Keratinocyte (primary cell): ENCODE measurements around the gene NCLN. TPM values are rescaled to one million over a fixed set of nuclear protein-coding genes. Genes with fewer than 3 reads are reported as not detected.

ENCODE experiments used
- DNase-seq: peaks from one replicate; pipeline ENCODE4 v3.0.0-alpha.2; 2011; ENCODE audit warnings: low read depth, missing footprints, low spot score
- FAIRE-seq: peaks from 2 replicates; lab custom pipeline; 2011; peaks lifted over from hg19 to GRCh38; lab: Jason Lieb, UNC
- H2AFZ ChIP-seq: 2 replicates; pipeline ENCODE4 v1.6.0; 2012; ENCODE audit warnings: low read length, control low read depth, inconsistent platforms; ENCODE audit not compliant: control insufficient read depth
- H3K27ac ChIP-seq: 2 replicates; pipeline ENCODE4 v1.5.1; 2011; ENCODE audit warnings: low read length; ENCODE audit not compliant: control insufficient read depth, insufficient read depth
- H3K27me3 ChIP-seq: 3 replicates; pipeline ENCODE4 v1.6.0; 2011; ENCODE audit warnings: low read length; ENCODE audit not compliant: control insufficient read depth, insufficient read depth; ENCODE audit errors: extremely low read depth
- H3K36me3 ChIP-seq, 2 experiments: 2 replicates in 1 of 2; 3 replicates in 1 of 2; pipeline ENCODE4 v1.5.1; 2011; ENCODE audit warnings: low read length in 2 of 2, mild to moderate bottlenecking in 1 of 2; ENCODE audit not compliant: control insufficient read depth in 2 of 2, insufficient read depth in 2 of 2; ENCODE audit errors: extremely low read depth in 1 of 2
- H3K4me1 ChIP-seq: 3 replicates; pipeline ENCODE4 v1.5.1; 2011; ENCODE audit warnings: low read length; ENCODE audit not compliant: control insufficient read depth, insufficient read depth; ENCODE audit errors: extremely low read depth
- H3K4me2 ChIP-seq: 3 replicates; pipeline ENCODE4 v1.6.0; 2011; ENCODE audit warnings: low read depth, low read length; ENCODE audit not compliant: control insufficient read depth, insufficient read depth; ENCODE audit errors: extremely low read depth
- H3K4me3 ChIP-seq, 3 experiments: fragments of 200-600 bp in 1 of 3; sonication (generic) in 1 of 3; 2 replicates in 2 of 3; 3 replicates in 1 of 3; pipeline ENCODE4 v1.5.1; 2011 to 2016; ENCODE audit warnings: low read length in 3 of 3, mild to moderate bottlenecking in 3 of 3, control low read depth in 2 of 3, inconsistent platforms in 1 of 3, low read depth in 1 of 3, mixed read lengths in 1 of 3, mixed run types in 1 of 3, moderate library complexity in 1 of 3; ENCODE audit not compliant: control insufficient read depth in 2 of 3, insufficient read depth in 2 of 3; ENCODE audit errors: extremely low read depth in 1 of 3
- H3K79me2 ChIP-seq: 2 replicates; pipeline ENCODE4 v1.6.0; 2012; ENCODE audit warnings: low read length; ENCODE audit not compliant: control insufficient read depth, insufficient read depth
- H3K9ac ChIP-seq: 3 replicates; pipeline ENCODE4 v1.6.0; 2011; ENCODE audit warnings: low read length; ENCODE audit not compliant: control insufficient read depth, insufficient read depth; ENCODE audit errors: extremely low read depth
- H3K9me1 ChIP-seq: 3 replicates; pipeline ENCODE4 v1.6.0; 2011; ENCODE audit warnings: low read length; ENCODE audit not compliant: control insufficient read depth, insufficient read depth; ENCODE audit errors: extremely low read depth
- H3K9me3 ChIP-seq: 2 replicates; pipeline ENCODE4 v1.5.1; 2012; ENCODE audit warnings: low read depth, low read length; ENCODE audit not compliant: control insufficient read depth
- H4K20me1 ChIP-seq: 3 replicates; pipeline ENCODE4 v1.6.0; 2011; ENCODE audit warnings: low read length; ENCODE audit not compliant: control insufficient read depth, insufficient read depth; ENCODE audit errors: extremely low read depth
- EZH2 ChIP-seq: IDR thresholded peaks from one replicate; pipeline ENCODE4 v1.6.1; 2012; ENCODE audit warnings: inconsistent platforms, mild to moderate bottlenecking, low read length, moderate library complexity
- dilution Hi-C: fragments of 300-500 bp; cut with MboI; formaldehyde crosslinking; loops from one replicate; pipeline ENCODE4 v1.7.0; 2020; ENCODE audit warnings: low sequenced_read_pairs; ENCODE audit not compliant: extremely low pct_ligation_motif_present
- polyA plus RNA-seq, 5 experiments: library from polyadenylated mRNA; depleted of rRNA in 3 of 5; stranded (reverse) in 3 of 5; stranded (forward) in 1 of 5; unstranded in 1 of 5; fragments of >200 nt; gene quantifications; 1 replicate in 1 of 5; 2 replicates in 3 of 5; 3 replicates in 1 of 5; pipeline versions ENCODE4 v1.2.1 to v1.2.3, GENCODE V29; 2011 to 2012; ENCODE audit warnings: missing spikeins in 2 of 5, low read depth in 1 of 5, low replicate concordance in 1 of 5
- TF ChIP-seq, protein P1 (sequence below), 3 experiments: IDR thresholded peaks in 1 of 3; conservative IDR thresholded peaks in 1 of 3; optimal IDR thresholded peaks in 1 of 3; 2 replicates in 2 of 3; 3 replicates in 1 of 3; pipeline versions ENCODE3 to v1.5.1; 2011; ENCODE audit warnings: low read length in 3 of 3, mild to moderate bottlenecking in 3 of 3, moderate library complexity in 2 of 3, control low read depth in 1 of 3, inconsistent platforms in 1 of 3; ENCODE audit not compliant: insufficient read depth in 2 of 3; ENCODE audit errors: extremely low read depth in 1 of 3

NCLN gene
- polyA plus RNA-seq, 1 donor (not counting 4 experiments of a cell fraction or from before 2014, with no cell fraction given), result 40.5 TPM

DNA sequence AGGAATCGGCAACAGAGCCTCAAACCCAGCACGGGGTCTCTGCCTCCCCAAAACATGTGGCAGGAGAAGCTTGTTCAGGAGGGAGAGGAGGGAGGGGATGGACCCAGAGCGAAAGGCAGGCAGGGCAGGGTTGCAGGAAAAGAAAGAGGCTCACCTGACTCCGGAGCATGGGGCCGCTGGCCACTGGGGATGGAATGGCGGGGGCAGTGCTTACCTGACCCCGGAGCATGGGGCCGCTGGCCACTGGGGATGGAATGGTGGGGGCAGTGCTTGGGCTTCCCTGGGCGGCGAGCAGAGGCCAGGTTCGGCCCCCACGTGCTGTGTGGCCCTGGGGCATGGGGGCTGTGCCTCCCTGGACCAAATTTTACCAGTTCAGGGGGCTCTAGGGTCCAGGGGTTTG is 25.5 kb downstream of the NCLN start:
- H4K20me1 ChIP-seq, result peaks cover 6% of the 10 kb centered on the region
- no peaks in the 10 kb centered on the region for H3K9me1 ChIP-seq
- FAIRE-seq (no peak), DNase-seq (no peak)
- no peaks in the 10 kb centered on the region for H3K27me3 ChIP-seq
- peaks cover 15% of the 10 kb centered on the region in 2 experiments for H3K36me3 ChIP-seq
- no peak overlapping the region for H3K4me2 ChIP-seq
- no peak overlapping the region for H2AFZ ChIP-seq
- H3K79me2 ChIP-seq, result no peaks in the 10 kb centered on the region
- dilution Hi-C loops, result no loop called here
- no peak for TF ChIP-seq EZH2
- TF ChIP-seq, protein P1, sequence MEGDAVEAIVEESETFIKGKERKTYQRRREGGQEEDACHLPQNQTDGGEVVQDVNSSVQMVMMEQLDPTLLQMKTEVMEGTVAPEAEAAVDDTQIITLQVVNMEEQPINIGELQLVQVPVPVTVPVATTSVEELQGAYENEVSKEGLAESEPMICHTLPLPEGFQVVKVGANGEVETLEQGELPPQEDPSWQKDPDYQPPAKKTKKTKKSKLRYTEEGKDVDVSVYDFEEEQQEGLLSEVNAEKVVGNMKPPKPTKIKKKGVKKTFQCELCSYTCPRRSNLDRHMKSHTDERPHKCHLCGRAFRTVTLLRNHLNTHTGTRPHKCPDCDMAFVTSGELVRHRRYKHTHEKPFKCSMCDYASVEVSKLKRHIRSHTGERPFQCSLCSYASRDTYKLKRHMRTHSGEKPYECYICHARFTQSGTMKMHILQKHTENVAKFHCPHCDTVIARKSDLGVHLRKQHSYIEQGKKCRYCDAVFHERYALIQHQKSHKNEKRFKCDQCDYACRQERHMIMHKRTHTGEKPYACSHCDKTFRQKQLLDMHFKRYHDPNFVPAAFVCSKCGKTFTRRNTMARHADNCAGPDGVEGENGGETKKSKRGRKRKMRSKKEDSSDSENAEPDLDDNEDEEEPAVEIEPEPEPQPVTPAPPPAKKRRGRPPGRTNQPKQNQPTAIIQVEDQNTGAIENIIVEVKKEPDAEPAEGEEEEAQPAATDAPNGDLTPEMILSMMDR (optimal IDR thresholded peaks at IDR 0.05 in 1 of 3, IDR thresholded peaks at IDR 0.05 in 1 of 3, conservative IDR thresholded peaks at IDR 0.05 in 1 of 3; ENCODE audit: extremely low read depth in 1 of 3, insufficient read depth in 2 of 3, low read length in 3 of 3), result no peak
- no peak overlapping the region for H3K4me3 ChIP-seq
- no peaks in the 10 kb centered on the region for H3K4me1 ChIP-seq
- no peaks in the 10 kb centered on the region for H3K9me3 ChIP-seq
- H3K27ac ChIP-seq, result no peak overlapping the region
- H3K9ac ChIP-seq, result no peak overlapping the region

DNA sequence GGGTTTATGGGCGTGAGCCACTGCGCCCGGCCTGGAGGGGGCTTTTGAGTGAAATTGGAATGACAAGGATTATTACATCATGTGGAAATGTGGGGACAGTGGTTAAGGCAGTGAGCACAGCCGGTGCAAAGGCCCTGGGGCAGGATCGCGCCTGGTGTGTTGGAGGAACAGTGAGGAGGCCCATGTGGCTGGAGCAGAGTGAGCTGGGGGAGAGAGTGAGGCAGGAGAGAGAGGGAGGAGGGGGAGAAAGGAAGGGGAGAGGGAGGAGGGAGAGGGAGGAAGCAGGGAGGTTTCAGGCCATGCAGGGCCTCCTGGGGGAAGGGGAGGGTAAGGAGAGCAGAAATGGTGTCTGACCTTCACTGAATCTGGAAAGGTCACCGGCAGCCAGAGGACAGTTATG is 27.4 kb downstream of the NCLN start:
- no peaks in the 10 kb centered on the region for H3K9me1 ChIP-seq
- FAIRE-seq (no peak), DNase-seq (no peak)
- no peaks in the 10 kb centered on the region for H3K79me2 ChIP-seq
- no peak overlapping the region for H3K4me2 ChIP-seq
- no peak overlapping the region for H2AFZ ChIP-seq
- peaks cover 6% of the 10 kb centered on the region for H4K20me1 ChIP-seq
- H3K9ac ChIP-seq, result no peak overlapping the region
- no peak overlapping the region for H3K27ac ChIP-seq
- dilution Hi-C loops, result no loop called here
- H3K9me3 ChIP-seq, result no peaks in the 10 kb centered on the region
- H3K27me3 ChIP-seq, result no peaks in the 10 kb centered on the region
- TF ChIP-seq EZH2, result no peak
- TF ChIP-seq, protein P1 (optimal IDR thresholded peaks at IDR 0.05 in 1 of 3, IDR thresholded peaks at IDR 0.05 in 1 of 3, conservative IDR thresholded peaks at IDR 0.05 in 1 of 3; ENCODE audit: extremely low read depth in 1 of 3, insufficient read depth in 2 of 3, low read length in 3 of 3), result no peak
- H3K4me3 ChIP-seq, result no peak overlapping the region
- H3K36me3 ChIP-seq, result peaks cover 3 to 10% of the 10 kb centered on the region in 2 experiments
- H3K4me1 ChIP-seq, result no peaks in the 10 kb centered on the region
